OCI-LY7 (cell line): Measurements from ENCODE around the gene NUPR2. TPM values are rescaled to one million over a fixed set of nuclear protein-coding genes. Genes with fewer than 3 reads are reported as not detected.
"Not testable (repeated sequence)": the region's sequence is repeated elsewhere in the genome, so short reads cannot be mapped to it uniquely, and the experiment has no call there.

Experiments used
- Bru-seq: library from RNA; stranded (reverse); fragments of 400-500 nt; gene quantifications from one replicate; lab custom pipeline; 2021; lab: Mats Ljungman, UMichigan
- BruChase-seq, 2 experiments: library from RNA; stranded (reverse); fragments of 400-500 nt; gene quantifications; one replicate each; lab custom pipeline; 2021; lab: Mats Ljungman, UMichigan
- BruUV-seq: library from RNA; stranded (reverse); fragments of 400-500 nt; replicated peaks from 2 replicates; lab custom pipeline; 2021; lab: Mats Ljungman, UMichigan
- CTCF ChIA-PET: fragments of 300-600 bp; sonication (Branson Sonifier 250); formaldehyde crosslinking; loops from one replicate; lab custom pipeline; 2022; ENCODE audit warnings: antibody characterized with exemption; ENCODE audit not compliant: unreplicated experiment; lab: Charles Lee
- POLR2A ChIA-PET: fragments of 300-600 bp; sonication (Branson Sonifier 250); formaldehyde crosslinking; loops from one replicate; lab custom pipeline; 2022; ENCODE audit warnings: antibody characterized with exemption; lab: Charles Lee
- DNase-seq: peaks from one replicate; pipeline ENCODE4 v3.0.0-alpha.2; 2015; ENCODE audit warnings: low spot score
- H2AFZ ChIP-seq: fragments of 200-600 bp; sonication (generic), shearing (Covaris generic); 2 replicates; pipeline ENCODE4 v1.6.1; 2014; ENCODE audit warnings: mild to moderate bottlenecking, antibody characterized with exemption, low read length, moderate library complexity
- H3K27ac ChIP-seq: fragments of 200-600 bp; sonication (generic); 2 replicates; pipeline ENCODE4 v1.5.1; 2014; ENCODE audit warnings: mixed run types, low read depth, mild to moderate bottlenecking, moderate library complexity, low read length, inconsistent platforms; ENCODE audit not compliant: poor library complexity, severe bottlenecking
- H3K36me3 ChIP-seq: fragments of 200-600 bp; sonication (generic); 2 replicates; pipeline ENCODE4 v1.6.1; 2014; ENCODE audit warnings: mild to moderate bottlenecking, antibody characterized with exemption, low read length, moderate library complexity, mixed read lengths; ENCODE audit not compliant: insufficient read depth
- H3K4me1 ChIP-seq: fragments of 200-600 bp; sonication (generic); 2 replicates; pipeline ENCODE4 v1.5.1; 2014; ENCODE audit warnings: mild to moderate bottlenecking, low read length; ENCODE audit not compliant: insufficient read depth, poor library complexity, severe bottlenecking
- H3K4me2 ChIP-seq: fragments of 200-600 bp; sonication (generic); 2 replicates; pipeline ENCODE4 v1.6.1; 2014; ENCODE audit warnings: mild to moderate bottlenecking, low read length
- H3K4me3 ChIP-seq: fragments of 200-600 bp; sonication (generic); 2 replicates; pipeline ENCODE4 v1.5.1; 2014; ENCODE audit warnings: mild to moderate bottlenecking, low read depth, low read length; ENCODE audit not compliant: poor library complexity, severe bottlenecking
- H3K79me2 ChIP-seq: fragments of 200-600 bp; sonication (generic); 2 replicates; pipeline ENCODE4 v1.6.1; 2016; ENCODE audit warnings: low read depth, mild to moderate bottlenecking, low read length, moderate library complexity, mixed read lengths; ENCODE audit not compliant: insufficient read depth
- H3K9me2 ChIP-seq: fragments of 200-600 bp; sonication (generic); 2 replicates; pipeline ENCODE4 v1.6.1; 2016; ENCODE audit warnings: mild to moderate bottlenecking, low read length, mixed read lengths; ENCODE audit not compliant: insufficient read depth
- H3K9me3 ChIP-seq: fragments of 200-600 bp; sonication (generic); 2 replicates; pipeline ENCODE4 v1.6.1; 2014; ENCODE audit warnings: mild to moderate bottlenecking, mixed run types, low read length, mixed read lengths
- H4K20me1 ChIP-seq: fragments of 200-600 bp; sonication (generic); 2 replicates; pipeline ENCODE4 v1.6.1; 2014; ENCODE audit warnings: mild to moderate bottlenecking, antibody characterized with exemption, low read length, moderate library complexity, mixed read lengths; ENCODE audit not compliant: insufficient read depth
- CTCF ChIP-seq: fragments of 200-600 bp; sonication (generic); conservative IDR thresholded peaks from 2 replicates; pipeline ENCODE4 v1.5.1; 2014; ENCODE audit warnings: mild to moderate bottlenecking, antibody characterized with exemption, low read length, moderate library complexity, mixed read lengths
- EZH2phosphoT487 ChIP-seq: fragments of 200-600 bp; sonication (generic); IDR thresholded peaks from 2 replicates; pipeline ENCODE4 v1.6.1; 2018; ENCODE audit warnings: low read depth, borderline replicate concordance, mild to moderate bottlenecking, mixed run types, antibody characterized with exemption, low read length, moderate library complexity, mixed read lengths
- intact Hi-C: fragments of 100-400 bp; cut with micrococcal nuclease; formaldehyde crosslinking; loops from one replicate; pipeline ENCODE4 v1.10.0; 2022; ENCODE audit not compliant: unreplicated experiment
- long read RNA-seq: library from polyadenylated mRNA; stranded (forward); transcript quantifications from one replicate; pipeline ENCODE4 v2.0.0, GENCODE V29; 2022
- total RNA-seq, 2 experiments: library from RNA; depleted of rRNA in 1 of 2; stranded (reverse); fragments of >200 nt in 1 of 2; shearing (Covaris generic) in 1 of 2; gene quantifications; 2 replicates each; pipeline ENCODE4 v1.2.3, GENCODE V29; 2014 to 2022

Gene NUPR2
- total RNA-seq (2014; rRNA removed; shearing (Covaris generic)) = not detected in 2 replicates
- total RNA-seq (2022) = not detected in 2 replicates
- Bru-seq, nascent RNA = not detected
- not detected for BruChase-seq, experiment 1, labeled RNA remaining after a 6-hour chase
- not detected for BruChase-seq, experiment 2, labeled RNA remaining after a 2-hour chase
- long read RNA-seq = 0 reads

- H3K4me1 ChIP-seq = peaks cover under 1% of the 10 kb centered on the region
- intact Hi-C loops = no loop called here
- no peak for TF ChIP-seq EZH2phosphoT487
- no peak for TF ChIP-seq CTCF
- DNase-seq = no peak
- H3K36me3 ChIP-seq = no peaks in the 10 kb centered on the region
- POLR2A ChIA-PET = no interaction called here
- no TSS peak for BruUV-seq
- H4K20me1 ChIP-seq = no peaks in the 10 kb centered on the region
- no peak within 1 kb of the TSS for H3K4me2 ChIP-seq
- H3K9me2 ChIP-seq = no peaks in the 10 kb centered on the region
- H3K9me3 ChIP-seq = no peaks in the 10 kb centered on the region
- no peak within 1 kb of the TSS for H2AFZ ChIP-seq
- CTCF ChIA-PET = no interaction called here
- no peak within 1 kb of the TSS for H3K27ac ChIP-seq
- no peak within 1 kb of the TSS for H3K4me3 ChIP-seq
- no peaks in the 10 kb centered on the region for H3K79me2 ChIP-seq
Measured at GRCh38 chr7:56115852-56116538, at the start of gene NUPR2. TSS of gene NUPR2 (minus strand) at chr7:56116417. CDS start at chr7:56116314, 103 bp downstream.

GRCh38 chr7:56157238-56157790 lies 41.1 kb upstream of the NUPR2 start:
- Histone ChIP-seq H3K9me2 (no peaks in the 10 kb centered on the region), H2AFZ (no peak overlapping the region), H3K4me3 (no peak overlapping the region), H3K36me3 (no peaks in the 10 kb centered on the region), H3K27ac (no peak overlapping the region), H4K20me1 (no peaks in the 10 kb centered on the region), H3K79me2 (no peaks in the 10 kb centered on the region), H3K4me2 (no peak overlapping the region), H3K4me1 (no peaks in the 10 kb centered on the region), H3K9me3 (no peaks in the 10 kb centered on the region)
- TF ChIP-seq EZH2phosphoT487 (no peak), CTCF (no peak)
- DNase-seq = no peak
- intact Hi-C loops = no loop called here
- BruUV-seq = no TSS peak
- POLR2A ChIA-PET = no interaction called here
- CTCF ChIA-PET = no interaction called here

GRCh38 chr7:56131062-56131461 lies 14.8 kb upstream of the NUPR2 start:
- BruUV-seq, H3K9me3 ChIP-seq, H3K9me2 ChIP-seq, H4K20me1 ChIP-seq, POLR2A ChIA-PET, H3K36me3 ChIP-seq, H3K4me3 ChIP-seq, H3K4me2 ChIP-seq, H3K27ac ChIP-seq, DNase-seq, CTCF ChIA-PET, intact Hi-C loops, H3K4me1 ChIP-seq, H2AFZ ChIP-seq, H3K79me2 ChIP-seq: not testable (repeated sequence)
